ENCODE data around the gene KANK4.

DNA sequence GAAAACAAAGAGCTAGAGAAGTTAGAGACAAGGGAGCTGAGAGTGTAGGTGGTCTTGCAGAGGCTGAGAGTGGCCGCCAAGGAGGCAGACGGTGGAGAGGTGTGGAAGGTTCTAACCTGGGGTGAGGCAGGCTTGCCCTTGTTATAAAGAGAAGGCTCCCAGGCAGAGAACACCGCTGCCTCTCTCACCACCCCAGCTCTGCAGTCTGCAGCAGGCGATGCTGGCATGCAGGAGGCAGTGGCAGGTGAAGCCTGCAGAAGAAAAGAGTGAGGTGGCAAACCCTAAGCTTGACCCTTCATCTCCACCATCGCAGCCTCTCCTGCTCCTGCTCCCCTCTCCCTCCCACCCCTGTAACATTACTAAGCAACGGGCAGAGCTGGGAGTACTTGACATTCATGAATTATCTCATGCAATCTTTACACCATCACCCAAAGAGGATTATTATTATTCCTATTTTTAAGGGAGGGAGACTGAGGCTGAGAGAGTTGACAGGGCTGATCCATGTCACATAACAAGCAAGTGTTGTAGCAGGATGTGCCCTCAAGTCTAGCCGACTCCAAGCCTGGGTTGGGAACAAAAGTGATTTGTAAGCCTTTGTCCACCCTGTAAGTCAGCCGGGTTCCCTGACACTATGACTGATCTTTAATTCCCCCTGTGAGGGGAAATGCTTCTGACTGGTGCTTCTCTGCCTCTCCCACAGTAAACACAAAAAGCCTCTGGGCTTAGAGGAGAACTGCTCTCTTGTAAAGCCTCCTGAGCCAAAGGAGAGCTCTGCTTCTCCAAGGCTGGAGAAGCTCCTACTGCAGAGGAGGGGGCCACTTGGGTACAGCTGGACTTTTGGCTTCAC lies 36.1 kb downstream of the KANK4 start:
- TF ChIP-seq POLR2A (IDR thresholded peaks at IDR 0.05) = no peak
- TF ChIP-seq, protein P1, sequence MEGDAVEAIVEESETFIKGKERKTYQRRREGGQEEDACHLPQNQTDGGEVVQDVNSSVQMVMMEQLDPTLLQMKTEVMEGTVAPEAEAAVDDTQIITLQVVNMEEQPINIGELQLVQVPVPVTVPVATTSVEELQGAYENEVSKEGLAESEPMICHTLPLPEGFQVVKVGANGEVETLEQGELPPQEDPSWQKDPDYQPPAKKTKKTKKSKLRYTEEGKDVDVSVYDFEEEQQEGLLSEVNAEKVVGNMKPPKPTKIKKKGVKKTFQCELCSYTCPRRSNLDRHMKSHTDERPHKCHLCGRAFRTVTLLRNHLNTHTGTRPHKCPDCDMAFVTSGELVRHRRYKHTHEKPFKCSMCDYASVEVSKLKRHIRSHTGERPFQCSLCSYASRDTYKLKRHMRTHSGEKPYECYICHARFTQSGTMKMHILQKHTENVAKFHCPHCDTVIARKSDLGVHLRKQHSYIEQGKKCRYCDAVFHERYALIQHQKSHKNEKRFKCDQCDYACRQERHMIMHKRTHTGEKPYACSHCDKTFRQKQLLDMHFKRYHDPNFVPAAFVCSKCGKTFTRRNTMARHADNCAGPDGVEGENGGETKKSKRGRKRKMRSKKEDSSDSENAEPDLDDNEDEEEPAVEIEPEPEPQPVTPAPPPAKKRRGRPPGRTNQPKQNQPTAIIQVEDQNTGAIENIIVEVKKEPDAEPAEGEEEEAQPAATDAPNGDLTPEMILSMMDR (IDR thresholded peaks at IDR 0.05) = no peak
